Measurements from ENCODE around the gene RSPO1.

RSPO1 gene

GRCh38 chr1:37656881-37657280 lies 22.2 kb upstream of the RSPO1 start:
- TF ChIP-seq, protein P1, sequence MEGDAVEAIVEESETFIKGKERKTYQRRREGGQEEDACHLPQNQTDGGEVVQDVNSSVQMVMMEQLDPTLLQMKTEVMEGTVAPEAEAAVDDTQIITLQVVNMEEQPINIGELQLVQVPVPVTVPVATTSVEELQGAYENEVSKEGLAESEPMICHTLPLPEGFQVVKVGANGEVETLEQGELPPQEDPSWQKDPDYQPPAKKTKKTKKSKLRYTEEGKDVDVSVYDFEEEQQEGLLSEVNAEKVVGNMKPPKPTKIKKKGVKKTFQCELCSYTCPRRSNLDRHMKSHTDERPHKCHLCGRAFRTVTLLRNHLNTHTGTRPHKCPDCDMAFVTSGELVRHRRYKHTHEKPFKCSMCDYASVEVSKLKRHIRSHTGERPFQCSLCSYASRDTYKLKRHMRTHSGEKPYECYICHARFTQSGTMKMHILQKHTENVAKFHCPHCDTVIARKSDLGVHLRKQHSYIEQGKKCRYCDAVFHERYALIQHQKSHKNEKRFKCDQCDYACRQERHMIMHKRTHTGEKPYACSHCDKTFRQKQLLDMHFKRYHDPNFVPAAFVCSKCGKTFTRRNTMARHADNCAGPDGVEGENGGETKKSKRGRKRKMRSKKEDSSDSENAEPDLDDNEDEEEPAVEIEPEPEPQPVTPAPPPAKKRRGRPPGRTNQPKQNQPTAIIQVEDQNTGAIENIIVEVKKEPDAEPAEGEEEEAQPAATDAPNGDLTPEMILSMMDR (IDR thresholded peaks at IDR 0.05; ENCODE audit: borderline replicate concordance, insufficient read depth, low read depth, low read length) = no peak

GRCh38 chr1:37656026-37656425 lies 21.3 kb upstream of the RSPO1 start:
- H3K4me3 ChIP-seq (ENCODE audit: low read depth, low read length) = no peak overlapping the region
- TF ChIP-seq, protein P1 (IDR thresholded peaks at IDR 0.05; ENCODE audit: borderline replicate concordance, insufficient read depth, low read depth, low read length) = no peak

More at GRCh38 chr1:37656881-37657280, 22.2 kb upstream of the RSPO1 start:
- no peak overlapping the region for H3K4me3 ChIP-seq (ENCODE audit: low read depth, low read length)

- TF ChIP-seq, protein P1 (IDR thresholded peaks at IDR 0.05; ENCODE audit: borderline replicate concordance, insufficient read depth, low read depth, low read length) = no peak
- no peak overlapping the region for H3K4me3 ChIP-seq (ENCODE audit: low read depth, low read length)
These were observed 20.6 kb upstream of the RSPO1 start for GRCh38 chr1:37655274-37655673.

- no peak overlapping the region for H3K4me3 ChIP-seq (ENCODE audit: low read depth, low read length)
- TF ChIP-seq, protein P1 (IDR thresholded peaks at IDR 0.05; ENCODE audit: borderline replicate concordance, insufficient read depth, low read depth, low read length) = no peak
These were observed 19.2 kb upstream of the RSPO1 start for GRCh38 chr1:37653906-37654305.

DNA sequence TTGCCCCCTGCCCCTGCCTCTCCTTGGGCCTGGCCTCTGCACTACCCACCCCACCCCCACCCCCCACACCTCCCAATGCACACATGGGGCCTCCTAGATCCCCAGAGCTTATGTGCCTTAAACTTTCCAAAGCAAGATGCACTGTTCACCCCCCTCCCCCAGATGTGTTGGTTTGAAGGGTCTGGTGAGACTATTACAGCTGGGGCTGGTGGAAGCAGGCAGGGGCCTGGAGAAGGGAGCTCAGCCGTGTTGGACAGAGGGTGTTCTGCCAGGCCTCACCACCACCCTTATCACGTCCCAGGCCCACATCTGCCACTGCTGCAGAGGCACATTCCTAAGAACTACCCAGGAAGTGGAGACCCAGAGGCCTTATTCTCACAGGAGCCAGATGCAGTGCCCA lies 18.3 kb upstream of the RSPO1 start:
- H3K4me3 ChIP-seq (ENCODE audit: low read depth, low read length) = no peak overlapping the region
- TF ChIP-seq, protein P1 (IDR thresholded peaks at IDR 0.05; ENCODE audit: borderline replicate concordance, insufficient read depth, low read depth, low read length) = no peak

DNA sequence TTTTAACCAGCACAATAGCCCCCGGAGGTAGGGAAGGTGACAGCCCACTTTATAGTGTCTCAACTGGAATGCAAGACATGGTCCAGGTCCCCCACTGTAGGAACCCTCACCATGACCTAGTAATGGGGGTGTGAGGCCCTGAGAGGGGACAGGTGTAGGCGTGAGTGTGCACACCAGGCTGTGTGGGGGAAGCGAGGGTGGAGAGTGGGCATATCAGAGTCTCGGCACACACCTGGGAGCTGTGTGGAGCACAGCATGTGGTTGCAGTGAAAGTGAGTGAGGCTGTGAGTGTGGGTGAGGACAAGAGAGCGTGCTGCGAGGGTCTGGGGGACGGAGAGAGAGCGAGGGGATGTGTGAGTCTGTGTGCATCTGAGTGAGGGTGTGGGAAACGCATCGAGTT lies 17.1 kb upstream of the RSPO1 start:
- no peak overlapping the region for H3K4me3 ChIP-seq (ENCODE audit: low read depth, low read length)
- TF ChIP-seq, protein P1 (IDR thresholded peaks at IDR 0.05; ENCODE audit: borderline replicate concordance, insufficient read depth, low read depth, low read length) = no peak

DNA sequence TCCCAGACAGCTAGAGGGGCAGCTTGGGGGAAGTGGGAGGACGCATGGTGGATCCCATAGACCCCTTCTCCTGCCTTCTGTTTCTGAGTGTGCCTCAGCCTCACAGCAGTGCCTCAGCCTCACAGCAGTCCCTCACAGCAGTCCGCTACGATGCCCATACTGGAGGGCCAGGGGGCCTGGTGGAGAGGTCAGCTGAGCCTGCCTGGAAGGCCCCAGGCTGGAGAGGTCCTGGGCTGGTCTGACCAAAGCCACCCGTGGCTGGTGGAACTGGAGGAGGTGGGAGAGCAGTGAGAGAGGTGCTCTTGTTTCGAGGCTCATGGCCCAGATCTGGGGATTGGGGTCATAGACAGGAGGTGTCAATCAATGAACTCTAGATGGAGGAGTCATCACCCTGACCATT lies 16.0 kb upstream of the RSPO1 start:
- no peak overlapping the region for H3K4me3 ChIP-seq (ENCODE audit: low read depth, low read length)
- TF ChIP-seq, protein P1 (IDR thresholded peaks at IDR 0.05; ENCODE audit: borderline replicate concordance, insufficient read depth, low read depth, low read length) = no peak

Data from GM12875 (cell line).